HepG2 (cell line): Measurements from ENCODE around the gene GTPBP6.

Source experiments
- HDAC6 ChIP-seq: fragments of 200-600 bp; sonication (generic); IDR thresholded peaks from 2 replicates; pipeline ENCODE4 v1.7.0; 2017; ENCODE audit warnings: mild to moderate bottlenecking, antibody characterized with exemption, low read length, low read depth
- HOXA9 ChIP-seq: sonication (generic); formaldehyde crosslinking; IDR thresholded peaks from 2 replicates; pipeline ENCODE4 v1.8.1; 2022; ENCODE audit warnings: missing genetic modification reagents, mild to moderate bottlenecking, moderate library complexity, borderline replicate concordance
- JUNB ChIP-seq: sonication (generic); formaldehyde crosslinking; IDR thresholded peaks from 2 replicates; pipeline ENCODE4 v1.8.0; 2022; ENCODE audit warnings: missing genetic modification reagents, mild to moderate bottlenecking, borderline replicate concordance
- KMT2A ChIP-seq: sonication (generic); formaldehyde crosslinking; IDR thresholded peaks from 2 replicates; pipeline ENCODE4 v1.4.0; 2020; ENCODE audit warnings: missing genetic modification reagents
- NR1H2 ChIP-seq: sonication (generic); formaldehyde crosslinking; IDR thresholded peaks from 2 replicates; pipeline ENCODE4 v1.8.1; 2022; ENCODE audit warnings: low read depth, missing genetic modification reagents, borderline replicate concordance
- POLR2A ChIP-seq, 2 experiments: IDR thresholded peaks; 2 replicates each; pipeline ENCODE4 v1.6.1; 2011; ENCODE audit warnings: low read depth in 2 of 2, low read length in 2 of 2, mild to moderate bottlenecking in 1 of 2, moderate library complexity in 1 of 2; ENCODE audit not compliant: insufficient read depth in 1 of 2
- POLR2AphosphoS2 ChIP-seq: IDR thresholded peaks from 2 replicates; pipeline ENCODE4 v1.6.1; 2011; ENCODE audit warnings: low read depth, low read length, improper control_type of control experiment
- RAD21 ChIP-seq: fragments of 450-650 bp; formaldehyde crosslinking; IDR thresholded peaks from 2 replicates; pipeline ENCODE4 v1.5.0; 2020; ENCODE audit warnings: mild to moderate bottlenecking
- REXO4 ChIP-seq: sonication (generic); formaldehyde crosslinking; IDR thresholded peaks from 2 replicates; pipeline ENCODE4 v1.8.0; 2022; ENCODE audit warnings: missing genetic modification reagents, mild to moderate bottlenecking, borderline replicate concordance
- ZNF879 ChIP-seq: sonication (generic); formaldehyde crosslinking; IDR thresholded peaks from 2 replicates; pipeline ENCODE4 v1.8.1; 2023; ENCODE audit warnings: missing genetic modification reagents
- TF ChIP-seq, protein P1 (sequence below): sonication (generic); formaldehyde crosslinking; conservative IDR thresholded peaks from 2 replicates; pipeline ENCODE4 v1.4.0; 2020; ENCODE audit warnings: missing genetic modification reagents
- TF ChIP-seq, protein P2 (sequence below): sonication (generic); formaldehyde crosslinking; IDR thresholded peaks from 2 replicates; pipeline ENCODE4 v1.5.0; 2020; ENCODE audit warnings: missing genetic modification reagents
- TF ChIP-seq, protein P3 (sequence below): sonication (generic); formaldehyde crosslinking; IDR thresholded peaks from 2 replicates; pipeline ENCODE4 v1.5.0; 2020; ENCODE audit warnings: mild to moderate bottlenecking, missing genetic modification reagents, moderate library complexity
- TF ChIP-seq, protein P4 (sequence below): sonication (generic); formaldehyde crosslinking; IDR thresholded peaks from 2 replicates; pipeline ENCODE4 v1.4.0; 2020; ENCODE audit warnings: missing genetic modification reagents

DNA sequence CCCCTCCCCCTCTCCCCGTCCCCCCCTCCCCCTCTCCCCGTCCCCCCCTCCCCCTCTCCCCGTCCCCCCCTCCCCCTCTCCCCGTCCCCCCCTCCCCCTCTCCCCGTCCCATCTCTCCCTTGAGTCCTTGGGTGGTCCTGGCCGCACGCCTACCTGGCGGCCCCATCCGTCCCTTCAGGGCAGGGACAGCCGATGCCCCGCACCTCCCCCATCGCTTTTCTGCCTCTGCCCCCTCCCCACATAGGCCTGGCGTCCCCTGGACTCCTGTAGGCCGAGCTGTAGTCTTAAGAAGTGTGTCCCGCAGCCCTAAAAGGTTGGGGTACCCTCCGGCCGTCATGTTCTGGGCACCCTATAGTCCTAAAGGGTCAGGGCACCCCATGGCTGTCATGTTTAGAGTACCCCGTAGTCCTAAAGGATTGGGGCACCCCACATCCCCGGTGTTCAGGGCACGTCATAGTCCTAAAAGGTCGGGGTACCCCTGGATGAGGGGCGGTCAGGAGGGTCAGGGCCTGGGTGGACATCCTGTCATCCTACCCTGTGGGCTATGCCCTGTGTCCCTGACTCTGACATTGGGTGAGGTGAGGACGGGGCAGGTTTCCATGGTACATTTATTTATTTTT lies 10.8 kb upstream of the GTPBP6 start:
- TF ChIP-seq KMT2A: no peak
- no peak for TF ChIP-seq REXO4
- no peak for TF ChIP-seq POLR2AphosphoS2
- TF ChIP-seq RAD21 (CRISPR knock-in tag): no peak
- TF ChIP-seq NR1H2: no peak
- TF ChIP-seq, protein P1, sequence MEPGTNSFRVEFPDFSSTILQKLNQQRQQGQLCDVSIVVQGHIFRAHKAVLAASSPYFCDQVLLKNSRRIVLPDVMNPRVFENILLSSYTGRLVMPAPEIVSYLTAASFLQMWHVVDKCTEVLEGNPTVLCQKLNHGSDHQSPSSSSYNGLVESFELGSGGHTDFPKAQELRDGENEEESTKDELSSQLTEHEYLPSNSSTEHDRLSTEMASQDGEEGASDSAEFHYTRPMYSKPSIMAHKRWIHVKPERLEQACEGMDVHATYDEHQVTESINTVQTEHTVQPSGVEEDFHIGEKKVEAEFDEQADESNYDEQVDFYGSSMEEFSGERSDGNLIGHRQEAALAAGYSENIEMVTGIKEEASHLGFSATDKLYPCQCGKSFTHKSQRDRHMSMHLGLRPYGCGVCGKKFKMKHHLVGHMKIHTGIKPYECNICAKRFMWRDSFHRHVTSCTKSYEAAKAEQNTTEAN (CRISPR knock-in tag): no peak
- TF ChIP-seq JUNB (CRISPR knock-in tag): no peak
- TF ChIP-seq POLR2A (IDR thresholded peaks at IDR 0.05; ENCODE audit: insufficient read depth in 1 of 2, low read depth in 2 of 2, low read length in 2 of 2): no peak
- no peak for TF ChIP-seq HOXA9 (CRISPR knock-in tag)
- TF ChIP-seq, protein P2, sequence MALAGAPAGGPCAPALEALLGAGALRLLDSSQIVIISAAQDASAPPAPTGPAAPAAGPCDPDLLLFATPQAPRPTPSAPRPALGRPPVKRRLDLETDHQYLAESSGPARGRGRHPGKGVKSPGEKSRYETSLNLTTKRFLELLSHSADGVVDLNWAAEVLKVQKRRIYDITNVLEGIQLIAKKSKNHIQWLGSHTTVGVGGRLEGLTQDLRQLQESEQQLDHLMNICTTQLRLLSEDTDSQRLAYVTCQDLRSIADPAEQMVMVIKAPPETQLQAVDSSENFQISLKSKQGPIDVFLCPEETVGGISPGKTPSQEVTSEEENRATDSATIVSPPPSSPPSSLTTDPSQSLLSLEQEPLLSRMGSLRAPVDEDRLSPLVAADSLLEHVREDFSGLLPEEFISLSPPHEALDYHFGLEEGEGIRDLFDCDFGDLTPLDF: no peak
- TF ChIP-seq ZNF879 (CRISPR knock-in tag): no peak
- TF ChIP-seq, protein P3, sequence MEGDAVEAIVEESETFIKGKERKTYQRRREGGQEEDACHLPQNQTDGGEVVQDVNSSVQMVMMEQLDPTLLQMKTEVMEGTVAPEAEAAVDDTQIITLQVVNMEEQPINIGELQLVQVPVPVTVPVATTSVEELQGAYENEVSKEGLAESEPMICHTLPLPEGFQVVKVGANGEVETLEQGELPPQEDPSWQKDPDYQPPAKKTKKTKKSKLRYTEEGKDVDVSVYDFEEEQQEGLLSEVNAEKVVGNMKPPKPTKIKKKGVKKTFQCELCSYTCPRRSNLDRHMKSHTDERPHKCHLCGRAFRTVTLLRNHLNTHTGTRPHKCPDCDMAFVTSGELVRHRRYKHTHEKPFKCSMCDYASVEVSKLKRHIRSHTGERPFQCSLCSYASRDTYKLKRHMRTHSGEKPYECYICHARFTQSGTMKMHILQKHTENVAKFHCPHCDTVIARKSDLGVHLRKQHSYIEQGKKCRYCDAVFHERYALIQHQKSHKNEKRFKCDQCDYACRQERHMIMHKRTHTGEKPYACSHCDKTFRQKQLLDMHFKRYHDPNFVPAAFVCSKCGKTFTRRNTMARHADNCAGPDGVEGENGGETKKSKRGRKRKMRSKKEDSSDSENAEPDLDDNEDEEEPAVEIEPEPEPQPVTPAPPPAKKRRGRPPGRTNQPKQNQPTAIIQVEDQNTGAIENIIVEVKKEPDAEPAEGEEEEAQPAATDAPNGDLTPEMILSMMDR (CRISPR knock-in tag): no peak
- no peak for TF ChIP-seq HDAC6
- TF ChIP-seq, protein P4, sequence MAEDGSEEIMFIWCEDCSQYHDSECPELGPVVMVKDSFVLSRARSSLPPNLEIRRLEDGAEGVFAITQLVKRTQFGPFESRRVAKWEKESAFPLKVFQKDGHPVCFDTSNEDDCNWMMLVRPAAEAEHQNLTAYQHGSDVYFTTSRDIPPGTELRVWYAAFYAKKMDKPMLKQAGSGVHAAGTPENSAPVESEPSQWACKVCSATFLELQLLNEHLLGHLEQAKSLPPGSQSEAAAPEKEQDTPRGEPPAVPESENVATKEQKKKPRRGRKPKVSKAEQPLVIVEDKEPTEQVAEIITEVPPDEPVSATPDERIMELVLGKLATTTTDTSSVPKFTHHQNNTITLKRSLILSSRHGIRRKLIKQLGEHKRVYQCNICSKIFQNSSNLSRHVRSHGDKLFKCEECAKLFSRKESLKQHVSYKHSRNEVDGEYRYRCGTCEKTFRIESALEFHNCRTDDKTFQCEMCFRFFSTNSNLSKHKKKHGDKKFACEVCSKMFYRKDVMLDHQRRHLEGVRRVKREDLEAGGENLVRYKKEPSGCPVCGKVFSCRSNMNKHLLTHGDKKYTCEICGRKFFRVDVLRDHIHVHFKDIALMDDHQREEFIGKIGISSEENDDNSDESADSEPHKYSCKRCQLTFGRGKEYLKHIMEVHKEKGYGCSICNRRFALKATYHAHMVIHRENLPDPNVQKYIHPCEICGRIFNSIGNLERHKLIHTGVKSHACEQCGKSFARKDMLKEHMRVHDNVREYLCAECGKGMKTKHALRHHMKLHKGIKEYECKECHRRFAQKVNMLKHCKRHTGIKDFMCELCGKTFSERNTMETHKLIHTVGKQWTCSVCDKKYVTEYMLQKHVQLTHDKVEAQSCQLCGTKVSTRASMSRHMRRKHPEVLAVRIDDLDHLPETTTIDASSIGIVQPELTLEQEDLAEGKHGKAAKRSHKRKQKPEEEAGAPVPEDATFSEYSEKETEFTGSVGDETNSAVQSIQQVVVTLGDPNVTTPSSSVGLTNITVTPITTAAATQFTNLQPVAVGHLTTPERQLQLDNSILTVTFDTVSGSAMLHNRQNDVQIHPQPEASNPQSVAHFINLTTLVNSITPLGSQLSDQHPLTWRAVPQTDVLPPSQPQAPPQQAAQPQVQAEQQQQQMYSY: no peak
